CD4-positive, CD25-positive, alpha-beta regulatory T cell (primary cell): ENCODE data around the gene GSS. TPM values are rescaled to one million over a fixed set of nuclear protein-coding genes. Genes with fewer than 3 reads are reported as not detected.

Experiments used
- ATAC-seq, 2 donors: fragments of 150-1000 bp; cut with Tn5 transposase; one replicate each; pipeline ENCODE4 v1.10.0; 2021; ENCODE audit warnings: low read depth in 2 of 2, moderate number of reproducible peaks in 2 of 2, moderate library complexity in 1 of 2
- DNase-seq, 3 donors: peaks; one replicate each; pipeline versions ENCODE4 v3.0.0 to v3.0.0-alpha.2; 2012 to 2022; ENCODE audit warnings: mixed read lengths in 1 of 3
- H3K27ac ChIP-seq: one replicate; pipeline ENCODE4 v1.7.0; 2013; ENCODE audit warnings: mild to moderate bottlenecking, low read length; ENCODE audit not compliant: insufficient read depth, poor library complexity, severe bottlenecking
- H3K27me3 ChIP-seq: one replicate; pipeline ENCODE4 v1.7.0; 2013; ENCODE audit warnings: low read length; ENCODE audit not compliant: control insufficient read depth, insufficient read depth
- H3K36me3 ChIP-seq: one replicate; pipeline ENCODE4 v1.7.0; 2013; ENCODE audit warnings: mild to moderate bottlenecking, low read length, moderate library complexity; ENCODE audit not compliant: control insufficient read depth, insufficient read depth
- H3K4me1 ChIP-seq: 2 replicates; pipeline ENCODE4 v1.7.0; 2013; ENCODE audit warnings: mild to moderate bottlenecking, low read length; ENCODE audit not compliant: insufficient read depth, control insufficient read depth, poor library complexity, severe bottlenecking
- H3K4me3 ChIP-seq: one replicate; pipeline ENCODE4 v1.7.0; 2013; ENCODE audit warnings: low read depth, mild to moderate bottlenecking, low read length, moderate library complexity
- H3K9me3 ChIP-seq, 2 experiments: 1 replicate in 1 of 2; 2 replicates in 1 of 2; pipeline ENCODE4 v1.7.0; 2013; ENCODE audit warnings: low read length in 2 of 2, mild to moderate bottlenecking in 1 of 2, moderate library complexity in 1 of 2; ENCODE audit not compliant: control insufficient read depth in 2 of 2
- H3K27ac Mint-ChIP-seq, 3 donors: one replicate each; pipeline ENCODE4 v1.8.0; 2020 to 2022; ENCODE audit warnings: mild to moderate bottlenecking in 3 of 3, mixed read lengths in 3 of 3, moderate library complexity in 2 of 3
- H3K27me3 Mint-ChIP-seq: one replicate; pipeline ENCODE4 v1.8.0; 2022; ENCODE audit warnings: mild to moderate bottlenecking, mixed read lengths
- H3K36me3 Mint-ChIP-seq: one replicate; pipeline ENCODE4 v1.8.0; 2020; ENCODE audit warnings: mixed read lengths
- H3K4me1 Mint-ChIP-seq, 4 donors: one replicate each; pipeline ENCODE4 v1.8.0; 2020 to 2022; ENCODE audit warnings: mixed read lengths in 4 of 4, mild to moderate bottlenecking in 1 of 4
- H3K4me3 Mint-ChIP-seq, 4 donors: one replicate each; pipeline ENCODE4 v1.8.0; 2020 to 2022; ENCODE audit warnings: mild to moderate bottlenecking in 4 of 4, mixed read lengths in 4 of 4, moderate library complexity in 3 of 4
- H3K9me3 Mint-ChIP-seq, 7 donors: one replicate each; pipeline ENCODE4 v1.8.0; 2020 to 2022; ENCODE audit warnings: mixed read lengths in 7 of 7, mild to moderate bottlenecking in 3 of 7, moderate library complexity in 2 of 7
- polyA plus RNA-seq, 4 donors: library from polyadenylated mRNA; unstranded; fragments of 300-500 nt; fragmentation: Illumina TruSeq; gene quantifications; one replicate each; pipeline ENCODE4 v1.2.3, GENCODE V29; 2021
- total RNA-seq: library from RNA; stranded (reverse); gene quantifications from one replicate; pipeline ENCODE4 v1.2.3, GENCODE V29; 2022

GSS gene
- total and polyA plus RNA-seq, 5 donors from 2014 or later: 26.0 to 33.0 (median 30.9) TPM

DNA sequence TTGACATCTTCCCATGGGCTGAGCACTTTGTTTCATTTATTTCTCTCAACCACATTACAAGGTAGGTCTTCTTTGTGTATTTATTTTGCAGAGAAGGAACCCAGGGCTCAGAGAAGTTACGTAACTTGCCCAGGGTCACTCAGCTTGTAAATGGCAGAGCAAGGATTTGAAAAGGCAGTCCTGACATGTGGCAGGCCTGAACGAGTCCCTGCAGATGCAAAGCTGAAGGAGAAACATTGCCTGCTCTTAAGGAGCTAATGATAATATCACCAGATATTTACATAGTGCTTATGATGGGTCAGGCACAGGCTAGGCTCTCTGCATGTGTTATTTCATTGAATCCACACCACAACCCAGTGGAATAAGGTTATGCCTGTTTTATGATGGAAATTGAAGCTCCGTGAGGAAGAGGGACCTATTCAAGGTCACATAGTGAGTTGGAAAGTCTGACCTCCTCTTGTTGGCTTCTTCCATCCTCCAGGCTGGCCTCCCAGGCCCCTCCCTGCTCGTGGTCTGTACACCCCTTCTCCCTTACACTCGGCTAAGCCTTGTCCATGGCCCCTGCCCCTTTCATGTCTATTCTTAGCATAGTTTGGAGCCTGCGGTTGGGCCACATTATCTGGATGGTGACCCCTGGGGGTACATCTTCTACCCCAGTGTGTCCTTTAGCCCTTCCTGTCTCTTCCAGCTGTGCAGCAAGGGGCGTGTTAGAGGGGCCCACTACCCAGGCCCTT lies 12.6 kb upstream of the GSS start:
- ATAC-seq: no peak
- Histone ChIP-seq H3K9me3 (no peaks in the 10 kb centered on the region), H3K27me3 (no peaks in the 10 kb centered on the region), H3K27ac (no peak overlapping the region), H3K4me1 (no peaks in the 10 kb centered on the region), H3K36me3 (no peaks in the 10 kb centered on the region), H3K4me3 (no peak overlapping the region)
- Mint-ChIP-seq H3K4me3 (no peak overlapping the region), H3K27me3 (no peaks in the 10 kb centered on the region), H3K36me3 (no peaks in the 10 kb centered on the region), H3K27ac (no peak overlapping the region), H3K9me3 (peaks cover 0 to 2% (median 0%) of the 10 kb centered on the region in 7 donors), H3K4me1 (no peaks in the 10 kb centered on the region)
- DNase-seq: no peak

DNA sequence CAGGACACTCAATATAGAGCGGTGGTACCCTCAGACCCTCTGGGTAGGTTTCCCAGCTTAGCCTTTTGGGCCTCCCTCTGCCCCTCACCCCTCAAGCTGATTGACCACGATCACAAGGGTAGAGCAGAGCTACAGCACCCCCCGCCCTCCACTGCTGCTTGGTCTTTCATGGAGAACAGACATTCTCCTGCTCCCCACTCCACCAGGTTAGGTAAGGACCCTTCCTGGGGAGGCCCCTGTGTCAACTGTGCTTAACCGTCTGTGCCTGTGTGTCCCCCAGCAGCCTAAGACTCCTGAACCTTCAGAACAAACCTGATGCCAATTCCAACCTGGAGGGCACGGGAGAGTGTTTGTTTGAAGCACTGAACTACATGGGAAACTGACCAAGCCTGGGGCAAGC lies 11.8 kb upstream of the GSS start:
- H3K9me3 Mint-ChIP-seq: peaks cover 0 to 2% (median 0%) of the 10 kb centered on the region in 7 donors
- no peak for DNase-seq
- ATAC-seq: no peak

DNA sequence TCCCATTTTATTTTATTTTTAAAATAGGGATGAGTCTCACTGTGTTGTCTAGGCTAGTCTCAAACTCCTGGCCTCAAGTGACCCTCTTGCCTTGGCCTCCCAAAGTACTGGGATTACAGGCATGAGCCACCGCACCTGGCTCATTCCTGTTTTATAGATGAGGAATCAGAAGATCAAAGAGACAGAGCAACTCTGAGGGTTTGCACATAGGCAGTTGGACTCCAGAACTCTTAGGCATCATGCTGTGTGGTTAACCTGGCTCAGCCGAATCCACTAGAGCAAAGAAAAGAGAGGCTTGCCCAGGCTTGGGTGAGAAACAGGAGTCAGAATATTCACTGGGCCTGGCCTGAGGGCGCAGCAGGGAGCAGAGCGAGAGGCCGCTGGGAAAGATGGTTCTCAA lies 9.4 kb upstream of the GSS start:
- DNase-seq (no peak), ATAC-seq (no peak)
- Histone ChIP-seq H3K4me1 (no peaks in the 10 kb centered on the region), H3K27ac (no peak overlapping the region), H3K4me3 (no peak overlapping the region), H3K36me3 (no peaks in the 10 kb centered on the region), H3K9me3 (no peaks in the 10 kb centered on the region), H3K27me3 (no peaks in the 10 kb centered on the region)
- H3K9me3 Mint-ChIP-seq: peaks cover 0 to 2% (median 0%) of the 10 kb centered on the region in 7 donors
- H3K27me3 Mint-ChIP-seq: no peaks in the 10 kb centered on the region
- no peaks in the 10 kb centered on the region for H3K36me3 Mint-ChIP-seq
- peaks cover 0 to 4% (median 2%) of the 10 kb centered on the region in 4 donors for H3K4me1 Mint-ChIP-seq
- H3K4me3 Mint-ChIP-seq: no peak overlapping the region
- H3K27ac Mint-ChIP-seq: peak overlapping the region in 1 of 3 donors; percentile 42

More for the DNA sequence above, 11.8 kb upstream of the GSS start:
- H3K4me3 Mint-ChIP-seq: no peak overlapping the region
- H3K4me1 ChIP-seq: no peaks in the 10 kb centered on the region
- H3K27ac ChIP-seq: no peak overlapping the region
- no peaks in the 10 kb centered on the region for H3K9me3 ChIP-seq
- no peaks in the 10 kb centered on the region for H3K36me3 Mint-ChIP-seq
- H3K27me3 ChIP-seq: no peaks in the 10 kb centered on the region
- no peaks in the 10 kb centered on the region for H3K4me1 Mint-ChIP-seq
- no peaks in the 10 kb centered on the region for H3K27me3 Mint-ChIP-seq
- no peaks in the 10 kb centered on the region for H3K36me3 ChIP-seq
- H3K4me3 ChIP-seq: no peak overlapping the region
- H3K27ac Mint-ChIP-seq: no peak overlapping the region

DNA sequence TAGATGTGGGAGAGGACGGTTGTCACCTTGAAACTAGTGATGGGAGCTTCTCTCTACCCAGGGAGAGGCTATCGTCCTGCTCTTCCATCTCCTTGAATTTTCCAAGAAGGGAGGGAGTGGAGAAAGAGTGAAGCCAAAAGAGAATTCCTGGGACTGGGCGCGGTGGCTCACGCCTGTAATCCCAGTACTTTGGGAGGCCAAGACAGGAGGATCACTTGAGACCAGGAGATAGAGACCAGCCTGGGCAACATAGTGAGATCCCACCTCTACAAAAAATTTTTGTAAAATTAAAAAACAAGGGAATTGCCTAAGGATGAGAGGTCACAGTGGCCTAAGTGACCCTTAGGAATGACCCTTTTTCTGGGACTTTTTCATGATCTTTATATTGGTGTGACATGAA lies 8.9 kb upstream of the GSS start:
- Histone ChIP-seq H3K9me3 (no peaks in the 10 kb centered on the region), H3K36me3 (no peaks in the 10 kb centered on the region), H3K27me3 (no peaks in the 10 kb centered on the region), H3K4me1 (no peaks in the 10 kb centered on the region), H3K27ac (no peak overlapping the region), H3K4me3 (no peak overlapping the region)
- no peak for ATAC-seq
- no peaks in the 10 kb centered on the region for H3K27me3 Mint-ChIP-seq
- peaks cover 0 to 2% (median 0%) of the 10 kb centered on the region in 7 donors for H3K9me3 Mint-ChIP-seq
- no peaks in the 10 kb centered on the region for H3K36me3 Mint-ChIP-seq
- H3K4me3 Mint-ChIP-seq: no peak overlapping the region
- no peak for DNase-seq
- H3K4me1 Mint-ChIP-seq: peaks cover 0 to 4% (median 2%) of the 10 kb centered on the region in 4 donors
- H3K27ac Mint-ChIP-seq: peak overlapping the region in 1 of 3 donors; percentile 4

DNA sequence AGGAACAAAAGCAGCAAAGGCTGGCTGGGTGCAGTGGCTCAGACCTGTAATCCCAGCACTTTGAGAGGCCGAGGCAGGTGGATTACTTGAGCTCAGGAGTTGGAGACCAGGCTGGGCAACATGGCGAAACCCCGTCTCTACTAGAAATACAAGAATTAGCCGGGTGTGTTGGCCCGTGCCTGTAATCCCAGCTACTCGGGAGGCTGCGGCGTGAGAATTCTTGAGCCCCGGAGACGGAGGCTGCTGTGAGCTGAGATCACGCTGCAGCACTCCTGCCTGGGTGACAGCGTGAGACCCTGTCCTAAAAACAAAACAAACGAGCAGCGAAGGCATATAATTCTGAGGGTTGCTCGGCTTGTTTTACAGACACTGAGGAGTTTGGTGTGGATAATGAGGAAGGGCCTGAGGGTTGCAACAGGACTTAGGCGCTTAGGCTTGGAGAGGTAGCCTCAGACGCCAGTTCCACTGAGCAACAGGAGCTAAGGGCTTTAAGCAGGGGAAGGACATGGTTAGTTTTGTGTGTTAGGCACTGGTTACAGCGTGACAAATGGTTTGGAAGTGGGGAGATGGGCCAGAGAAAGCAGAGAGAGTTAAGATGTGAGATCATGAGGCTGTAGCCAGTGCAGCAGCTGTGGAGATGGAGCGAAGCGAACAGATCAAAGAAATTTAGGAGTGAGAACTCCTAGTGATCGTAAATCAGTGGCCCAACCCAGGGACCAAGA lies 1.3 kb upstream of the GSS start:
- Histone ChIP-seq H3K9me3 (no peaks in the 10 kb centered on the region), H3K27me3 (no peaks in the 10 kb centered on the region), H3K4me1 (peaks cover 15% of the 10 kb centered on the region), H3K36me3 (no peaks in the 10 kb centered on the region), H3K4me3 (peak overlapping the region; percentile 79), H3K27ac (no peak overlapping the region)
- ATAC-seq: no peak
- Mint-ChIP-seq H3K36me3 (no peaks in the 10 kb centered on the region), H3K27ac (peak overlapping the region in 2 of 3 donors; percentile 96 to 99), H3K4me3 (peak overlapping the region in 2 of 4 donors; percentile 36 to 94), H3K4me1 (peaks cover 0 to 41% (median 24%) of the 10 kb centered on the region in 4 donors), H3K9me3 (no peaks in the 10 kb centered on the region), H3K27me3 (no peaks in the 10 kb centered on the region)
- DNase-seq: no peak

DNA sequence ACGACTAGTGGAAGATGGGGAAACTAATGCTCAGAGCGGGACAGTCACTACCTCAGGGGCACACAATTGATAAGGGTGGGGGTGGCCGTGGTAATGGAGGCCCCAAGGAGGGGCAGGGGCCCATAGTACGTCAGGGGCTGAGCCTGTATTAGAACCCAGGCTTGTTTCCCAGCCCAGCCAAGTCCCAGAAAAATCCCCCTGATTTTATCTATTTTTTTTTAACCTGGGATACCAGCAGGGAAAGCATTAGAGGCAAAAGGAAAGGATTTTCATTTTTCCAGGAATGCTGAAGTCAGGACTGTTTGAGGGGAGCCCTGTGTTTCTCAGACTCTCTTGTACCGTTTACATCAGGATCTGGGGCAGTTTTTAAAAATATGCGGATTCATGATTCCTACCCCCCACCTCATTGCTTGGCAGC lies 444 bp upstream of the GSS start:
- H3K27ac ChIP-seq: peak overlapping the region; percentile 79
- no peaks in the 10 kb centered on the region for H3K27me3 ChIP-seq
- no peak for ATAC-seq
- H3K36me3 ChIP-seq: no peaks in the 10 kb centered on the region
- Mint-ChIP-seq H3K4me3 (peak overlapping the region; percentile 94 to 99 (median 96)), H3K9me3 (no peaks in the 10 kb centered on the region), H3K4me1 (peaks cover 0 to 41% (median 24%) of the 10 kb centered on the region in 4 donors), H3K27ac (peak overlapping the region; percentile 29 to 99 (median 96)), H3K36me3 (no peaks in the 10 kb centered on the region), H3K27me3 (no peaks in the 10 kb centered on the region)
- H3K4me3 ChIP-seq: peak overlapping the region; percentile 79
- no peaks in the 10 kb centered on the region for H3K9me3 ChIP-seq
- no peak for DNase-seq
- peaks cover 15% of the 10 kb centered on the region for H3K4me1 ChIP-seq

DNA sequence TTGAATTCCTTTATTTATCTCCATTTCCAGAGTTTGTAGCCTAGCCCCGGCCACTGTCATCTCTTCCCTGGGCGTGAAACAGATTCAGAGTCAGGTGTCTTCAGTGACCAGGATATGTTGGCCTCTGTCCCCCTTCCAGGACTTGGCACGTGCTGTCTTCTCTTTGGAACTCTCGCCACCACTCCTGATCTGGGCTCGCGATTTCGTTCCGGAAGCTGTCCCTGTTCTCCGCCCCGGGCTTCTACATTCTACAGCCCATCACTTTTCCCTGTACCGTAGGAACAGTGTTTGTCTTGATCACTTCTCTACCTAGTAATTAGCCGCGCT lies 739 bp downstream of the GSS start:
- Histone ChIP-seq H3K36me3 (peaks cover under 1% of the 10 kb centered on the region), H3K4me1 (peaks cover 15% of the 10 kb centered on the region), H3K9me3 (no peaks in the 10 kb centered on the region), H3K27me3 (no peaks in the 10 kb centered on the region), H3K4me3 (peak overlapping the region; percentile 79), H3K27ac (peak overlapping the region; percentile 79)
- H3K36me3 Mint-ChIP-seq: no peaks in the 10 kb centered on the region
- H3K4me1 Mint-ChIP-seq: peaks cover 0 to 36% (median 23%) of the 10 kb centered on the region in 4 donors
- DNase-seq (peak in 2 of 3 donors; percentile 1 to 4), ATAC-seq (no peak)
- no peaks in the 10 kb centered on the region for H3K27me3 Mint-ChIP-seq
- peak overlapping the region; percentile 94 to 99 (median 96) for H3K4me3 Mint-ChIP-seq
- no peaks in the 10 kb centered on the region for H3K9me3 Mint-ChIP-seq
- peak overlapping the region; percentile 96 to 99 (median 99) for H3K27ac Mint-ChIP-seq
